ENCODE results near the gene EML4.
"Not testable (repeated sequence)": the region's sequence is repeated elsewhere in the genome, so short reads cannot be mapped to it uniquely, and the experiment has no call there.

Gene EML4

GRCh38 chr2:42130858-42131257 is 38.3 kb upstream of the EML4 start:
- H3K9me3 ChIP-seq (ENCODE audit: control insufficient read depth in 1 of 2, low read length in 2 of 2); H3K27me3 ChIP-seq (ENCODE audit: low read depth, low read length); H3K4me3 ChIP-seq (ENCODE audit: low read depth in 1 of 2, low read length in 2 of 2); H3K36me3 ChIP-seq (ENCODE audit: control insufficient read depth in 1 of 2, insufficient read depth in 2 of 2, low read length in 2 of 2); H3K27ac ChIP-seq (ENCODE audit: low read length): not testable (repeated sequence)
- H3K4me1 ChIP-seq (ENCODE audit: control insufficient read depth in 1 of 2, insufficient read depth in 2 of 2, low read length in 2 of 2), result peaks cover 36 to 48% of the 10 kb centered on the region in 2 donors

- H3K4me3 ChIP-seq (ENCODE audit: low read depth in 1 of 2, low read length in 2 of 2), result peak overlapping the region; percentile 35 to 42
- H3K4me1 ChIP-seq (ENCODE audit: control insufficient read depth in 1 of 2, insufficient read depth in 2 of 2, low read length in 2 of 2), result peaks cover 30 to 45% of the 10 kb centered on the region in 2 donors
- peak overlapping the region; percentile 45 for H3K27ac ChIP-seq (ENCODE audit: low read length)
- H3K27me3 ChIP-seq (ENCODE audit: low read depth, low read length), result no peaks in the 10 kb centered on the region
- no peaks in the 10 kb centered on the region for H3K36me3 ChIP-seq (ENCODE audit: control insufficient read depth in 1 of 2, insufficient read depth in 2 of 2, low read length in 2 of 2)
- H3K9me3 ChIP-seq (ENCODE audit: control insufficient read depth in 1 of 2, low read length in 2 of 2), result no peaks in the 10 kb centered on the region
Measured at GRCh38 chr2:42132191-42132965, 36.8 kb upstream of the EML4 start.

GRCh38 chr2:42132966-42133641 is 36.0 kb upstream of the EML4 start:
- Histone ChIP-seq H3K4me3 (ENCODE audit: low read depth in 1 of 2, low read length in 2 of 2) (peak overlapping the region; percentile 35 to 42), H3K36me3 (ENCODE audit: control insufficient read depth in 1 of 2, insufficient read depth in 2 of 2, low read length in 2 of 2) (no peaks in the 10 kb centered on the region), H3K27ac (ENCODE audit: low read length) (peak overlapping the region; percentile 45), H3K4me1 (ENCODE audit: control insufficient read depth in 1 of 2, insufficient read depth in 2 of 2, low read length in 2 of 2) (peaks cover 23 to 38% of the 10 kb centered on the region in 2 donors), H3K27me3 (ENCODE audit: low read depth, low read length) (no peaks in the 10 kb centered on the region), H3K9me3 (ENCODE audit: control insufficient read depth in 1 of 2, low read length in 2 of 2) (no peaks in the 10 kb centered on the region)

- Histone ChIP-seq H3K9me3 (ENCODE audit: control insufficient read depth in 1 of 2, low read length in 2 of 2) (no peaks in the 10 kb centered on the region), H3K27ac (ENCODE audit: low read length) (peak overlapping the region; percentile 45), H3K27me3 (ENCODE audit: low read depth, low read length) (no peaks in the 10 kb centered on the region), H3K4me1 (ENCODE audit: control insufficient read depth in 1 of 2, insufficient read depth in 2 of 2, low read length in 2 of 2) (peaks cover 19 to 37% of the 10 kb centered on the region in 2 donors), H3K36me3 (ENCODE audit: control insufficient read depth in 1 of 2, insufficient read depth in 2 of 2, low read length in 2 of 2) (no peaks in the 10 kb centered on the region), H3K4me3 (ENCODE audit: low read depth in 1 of 2, low read length in 2 of 2) (peak overlapping the region in 1 of 2 donors; percentile 35)
Measured at GRCh38 chr2:42133771-42134195, 35.4 kb upstream of the EML4 start.

- H3K4me3 ChIP-seq (ENCODE audit: low read depth in 1 of 2, low read length in 2 of 2); H3K27ac ChIP-seq (ENCODE audit: low read length); H3K36me3 ChIP-seq (ENCODE audit: control insufficient read depth in 1 of 2, insufficient read depth in 2 of 2, low read length in 2 of 2); H3K27me3 ChIP-seq (ENCODE audit: low read depth, low read length); H3K9me3 ChIP-seq (ENCODE audit: control insufficient read depth in 1 of 2, low read length in 2 of 2): not testable (repeated sequence)
- H3K4me1 ChIP-seq (ENCODE audit: control insufficient read depth in 1 of 2, insufficient read depth in 2 of 2, low read length in 2 of 2), result peaks cover 23 to 37% of the 10 kb centered on the region in 2 donors
Measured at GRCh38 chr2:42134401-42134932, 34.7 kb upstream of the EML4 start.

GRCh38 chr2:42135381-42136312 is 33.5 kb upstream of the EML4 start:
- Histone ChIP-seq H3K4me3 (ENCODE audit: low read depth in 1 of 2, low read length in 2 of 2) (no peak overlapping the region), H3K4me1 (ENCODE audit: control insufficient read depth in 1 of 2, insufficient read depth in 2 of 2, low read length in 2 of 2) (peaks cover 23 to 36% of the 10 kb centered on the region in 2 donors), H3K27ac (ENCODE audit: low read length) (no peak overlapping the region)

GRCh38 chr2:42136782-42137124 is 32.4 kb upstream of the EML4 start:
- no peaks in the 10 kb centered on the region for H3K9me3 ChIP-seq (ENCODE audit: control insufficient read depth in 1 of 2, low read length in 2 of 2)
- H3K27me3 ChIP-seq (ENCODE audit: low read depth, low read length), result no peaks in the 10 kb centered on the region
- no peak overlapping the region for H3K27ac ChIP-seq (ENCODE audit: low read length)
- H3K4me3 ChIP-seq (ENCODE audit: low read depth in 1 of 2, low read length in 2 of 2), result no peak overlapping the region
- H3K36me3 ChIP-seq (ENCODE audit: control insufficient read depth in 1 of 2, insufficient read depth in 2 of 2, low read length in 2 of 2), result no peaks in the 10 kb centered on the region
- peaks cover 28 to 44% of the 10 kb centered on the region in 2 donors for H3K4me1 ChIP-seq (ENCODE audit: control insufficient read depth in 1 of 2, insufficient read depth in 2 of 2, low read length in 2 of 2)

More at GRCh38 chr2:42135381-42136312, 33.5 kb upstream of the EML4 start:
- Histone ChIP-seq H3K36me3 (ENCODE audit: control insufficient read depth in 1 of 2, insufficient read depth in 2 of 2, low read length in 2 of 2) (no peaks in the 10 kb centered on the region), H3K27me3 (ENCODE audit: low read depth, low read length) (no peaks in the 10 kb centered on the region), H3K9me3 (ENCODE audit: control insufficient read depth in 1 of 2, low read length in 2 of 2) (no peaks in the 10 kb centered on the region)

GRCh38 chr2:42137125-42137841 is 31.9 kb upstream of the EML4 start:
- Histone ChIP-seq H3K4me1 (ENCODE audit: control insufficient read depth in 1 of 2, insufficient read depth in 2 of 2, low read length in 2 of 2) (peaks cover 26 to 43% of the 10 kb centered on the region in 2 donors), H3K27me3 (ENCODE audit: low read depth, low read length) (no peaks in the 10 kb centered on the region), H3K36me3 (ENCODE audit: control insufficient read depth in 1 of 2, insufficient read depth in 2 of 2, low read length in 2 of 2) (no peaks in the 10 kb centered on the region), H3K9me3 (ENCODE audit: control insufficient read depth in 1 of 2, low read length in 2 of 2) (no peaks in the 10 kb centered on the region), H3K4me3 (ENCODE audit: low read depth in 1 of 2, low read length in 2 of 2) (no peak overlapping the region), H3K27ac (ENCODE audit: low read length) (no peak overlapping the region)

GRCh38 chr2:42138163-42139015 is 30.8 kb upstream of the EML4 start:
- H3K27me3 ChIP-seq (ENCODE audit: low read depth, low read length), result no peaks in the 10 kb centered on the region
- peaks cover 22 to 40% of the 10 kb centered on the region in 2 donors for H3K4me1 ChIP-seq (ENCODE audit: control insufficient read depth in 1 of 2, insufficient read depth in 2 of 2, low read length in 2 of 2)
- H3K27ac ChIP-seq (ENCODE audit: low read length), result peak overlapping the region; percentile 54
- no peaks in the 10 kb centered on the region for H3K9me3 ChIP-seq (ENCODE audit: control insufficient read depth in 1 of 2, low read length in 2 of 2)
- no peak overlapping the region for H3K4me3 ChIP-seq (ENCODE audit: low read depth in 1 of 2, low read length in 2 of 2)
- H3K36me3 ChIP-seq (ENCODE audit: control insufficient read depth in 1 of 2, insufficient read depth in 2 of 2, low read length in 2 of 2), result no peaks in the 10 kb centered on the region

- H3K4me1 ChIP-seq (ENCODE audit: control insufficient read depth in 1 of 2, insufficient read depth in 2 of 2, low read length in 2 of 2), result peaks cover 19 to 35% of the 10 kb centered on the region in 2 donors
- H3K27me3 ChIP-seq (ENCODE audit: low read depth, low read length), result no peaks in the 10 kb centered on the region
- H3K9me3 ChIP-seq (ENCODE audit: control insufficient read depth in 1 of 2, low read length in 2 of 2), result no peaks in the 10 kb centered on the region
- H3K4me3 ChIP-seq (ENCODE audit: low read depth in 1 of 2, low read length in 2 of 2), result no peak overlapping the region
- no peaks in the 10 kb centered on the region for H3K36me3 ChIP-seq (ENCODE audit: control insufficient read depth in 1 of 2, insufficient read depth in 2 of 2, low read length in 2 of 2)
- no peak overlapping the region for H3K27ac ChIP-seq (ENCODE audit: low read length)
Measured at GRCh38 chr2:42139101-42139500, 30.1 kb upstream of the EML4 start.
